Fibroblast of peridontal ligament (primary cell): ENCODE results near the gene CDHR3.
"Not testable (repeated sequence)": the region's sequence is repeated elsewhere in the genome, so short reads cannot be mapped to it uniquely, and the experiment has no call there.

Experiments
- DNase-seq: peaks from one replicate; pipeline ENCODE4 v3.0.0-alpha.2; 2010; ENCODE audit errors: extremely low read depth

CDHR3 gene, protein sequence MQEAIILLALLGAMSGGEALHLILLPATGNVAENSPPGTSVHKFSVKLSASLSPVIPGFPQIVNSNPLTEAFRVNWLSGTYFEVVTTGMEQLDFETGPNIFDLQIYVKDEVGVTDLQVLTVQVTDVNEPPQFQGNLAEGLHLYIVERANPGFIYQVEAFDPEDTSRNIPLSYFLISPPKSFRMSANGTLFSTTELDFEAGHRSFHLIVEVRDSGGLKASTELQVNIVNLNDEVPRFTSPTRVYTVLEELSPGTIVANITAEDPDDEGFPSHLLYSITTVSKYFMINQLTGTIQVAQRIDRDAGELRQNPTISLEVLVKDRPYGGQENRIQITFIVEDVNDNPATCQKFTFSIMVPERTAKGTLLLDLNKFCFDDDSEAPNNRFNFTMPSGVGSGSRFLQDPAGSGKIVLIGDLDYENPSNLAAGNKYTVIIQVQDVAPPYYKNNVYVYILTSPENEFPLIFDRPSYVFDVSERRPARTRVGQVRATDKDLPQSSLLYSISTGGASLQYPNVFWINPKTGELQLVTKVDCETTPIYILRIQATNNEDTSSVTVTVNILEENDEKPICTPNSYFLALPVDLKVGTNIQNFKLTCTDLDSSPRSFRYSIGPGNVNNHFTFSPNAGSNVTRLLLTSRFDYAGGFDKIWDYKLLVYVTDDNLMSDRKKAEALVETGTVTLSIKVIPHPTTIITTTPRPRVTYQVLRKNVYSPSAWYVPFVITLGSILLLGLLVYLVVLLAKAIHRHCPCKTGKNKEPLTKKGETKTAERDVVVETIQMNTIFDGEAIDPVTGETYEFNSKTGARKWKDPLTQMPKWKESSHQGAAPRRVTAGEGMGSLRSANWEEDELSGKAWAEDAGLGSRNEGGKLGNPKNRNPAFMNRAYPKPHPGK

DNA sequence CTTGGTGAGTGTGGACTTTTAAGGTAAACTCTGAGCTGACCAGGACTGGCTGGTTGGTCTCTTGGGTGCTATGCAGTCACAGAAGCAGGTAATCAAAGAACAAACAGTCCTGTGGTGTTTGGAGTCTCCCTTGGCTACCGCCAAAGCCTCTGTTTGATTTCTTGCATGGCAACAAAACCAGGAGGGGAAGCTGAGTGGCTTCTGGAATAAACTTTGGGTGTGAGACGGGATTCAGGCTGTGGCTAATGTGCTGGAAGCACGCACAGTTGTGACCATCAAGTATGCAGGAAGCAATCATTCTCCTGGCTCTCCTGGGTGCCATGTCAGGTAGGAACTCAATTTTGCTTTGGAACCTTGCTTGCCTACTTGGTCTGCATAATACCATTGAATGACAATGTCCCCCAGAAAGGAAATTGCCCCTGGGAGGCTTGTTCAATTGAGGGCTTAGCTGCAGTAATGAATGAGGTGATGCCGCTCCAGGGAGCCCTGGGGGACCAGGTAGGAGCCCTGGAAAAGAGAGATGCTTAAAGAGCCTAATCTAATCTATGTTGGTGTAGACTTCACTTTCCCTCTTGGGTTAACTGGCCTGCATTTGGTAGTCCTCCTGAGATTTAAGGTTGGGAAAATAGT is at the start of gene CDHR3:
Gene CDHR3 (plus strand): TSS at position 227 of the 630 bp plus-strand sequence. CDS start 55 bp downstream, at position 282.
- no peak for DNase-seq

DNA sequence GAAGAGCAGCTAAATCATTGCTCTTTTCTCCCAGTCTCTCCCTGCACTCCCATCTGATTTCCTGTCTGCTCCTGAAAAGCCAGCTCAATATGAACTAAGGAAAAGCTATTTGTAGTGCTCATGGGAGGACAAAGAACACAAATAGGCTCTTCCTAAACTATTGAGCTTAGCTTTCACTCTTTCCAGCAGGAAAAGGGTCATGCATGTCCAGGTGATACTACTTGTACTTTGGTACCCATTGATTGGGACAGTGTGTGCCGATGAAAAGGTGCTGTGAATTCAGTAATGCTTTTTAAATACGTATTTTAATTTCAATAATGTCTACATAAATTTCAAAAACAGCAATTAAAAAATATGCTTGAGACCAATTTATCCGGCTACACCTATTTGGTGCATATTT is 49.1 kb upstream of the CDHR3 start:
- DNase-seq = no peak

DNA sequence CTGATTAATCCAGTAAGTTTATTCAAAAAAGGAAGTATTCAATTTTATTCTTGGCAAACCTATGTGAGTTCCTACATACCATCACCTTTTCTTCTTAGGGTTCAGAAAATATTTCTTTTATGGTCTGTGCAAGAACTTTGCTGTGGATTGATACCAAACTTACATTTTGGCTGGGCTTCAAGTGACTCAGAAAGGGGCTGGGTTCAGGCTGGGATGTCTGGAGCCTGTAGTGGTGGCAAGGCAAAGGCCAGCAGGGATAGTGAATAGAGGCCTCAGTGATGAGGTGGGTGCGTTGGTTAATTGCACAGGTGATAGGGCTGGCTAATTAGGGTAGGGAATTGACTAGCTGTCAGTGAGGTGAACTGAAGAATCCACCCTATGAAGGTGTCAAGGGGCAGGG is 46.5 kb upstream of the CDHR3 start:
- peak; percentile 71 for DNase-seq

DNA sequence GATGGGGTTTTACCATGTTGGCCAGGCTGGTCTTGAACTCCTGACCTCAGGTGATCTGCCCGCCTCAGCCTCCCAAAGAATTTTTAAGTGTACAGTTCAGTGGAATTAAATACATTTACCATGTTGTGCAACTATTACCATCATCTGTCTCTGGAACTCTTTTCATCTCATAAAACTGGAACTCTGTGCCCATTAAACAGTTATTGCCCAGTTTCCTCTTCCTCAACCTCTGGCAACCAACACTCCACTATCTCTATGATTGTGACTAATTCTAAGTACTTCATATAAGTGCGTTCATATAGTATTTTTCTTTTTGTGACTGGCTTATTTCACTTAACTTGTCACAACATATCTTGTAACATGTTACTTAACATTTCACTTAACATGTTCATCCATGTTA is 45.4 kb upstream of the CDHR3 start:
- no peak for DNase-seq

DNA sequence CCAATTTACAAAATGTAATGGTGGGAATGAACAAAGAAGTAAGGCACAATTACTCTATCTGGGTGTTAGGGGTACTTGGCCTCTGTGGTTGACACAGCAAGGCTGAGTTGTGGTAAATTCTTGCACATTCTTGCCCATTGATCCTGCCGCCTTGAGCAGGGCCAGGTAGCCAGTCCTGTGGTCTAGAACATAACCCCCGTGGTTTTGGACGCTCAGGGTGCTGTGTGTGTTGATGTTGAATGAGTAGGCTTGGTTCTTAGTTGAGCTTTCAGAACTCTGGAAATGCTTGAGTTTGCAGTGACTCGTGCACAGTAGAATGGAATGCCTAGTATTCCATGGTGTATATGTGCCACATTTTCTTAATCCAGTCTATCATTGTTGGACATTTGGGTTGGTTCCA is 42.3 kb upstream of the CDHR3 start:
- DNase-seq = no peak

DNA sequence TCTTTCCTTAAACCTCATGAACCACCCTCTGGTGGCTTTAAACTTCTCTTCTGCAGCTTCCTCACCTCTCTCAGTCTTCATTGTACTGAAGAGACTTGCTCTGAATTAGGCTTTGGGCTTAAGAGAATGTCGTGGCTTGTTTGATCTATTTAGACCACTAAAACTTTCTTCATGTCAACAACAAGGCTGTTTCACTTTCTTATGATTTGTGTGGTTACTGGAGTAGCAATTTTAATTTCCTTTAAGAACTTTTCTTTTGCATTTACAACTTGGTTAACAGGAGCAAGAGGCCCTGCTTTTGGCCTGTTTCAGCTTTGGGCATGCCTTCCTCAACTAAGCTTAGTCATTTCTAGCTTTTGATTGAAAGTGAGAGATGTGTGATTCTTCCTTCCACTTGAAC is 38.1 kb upstream of the CDHR3 start:
- DNase-seq = no peak

DNA sequence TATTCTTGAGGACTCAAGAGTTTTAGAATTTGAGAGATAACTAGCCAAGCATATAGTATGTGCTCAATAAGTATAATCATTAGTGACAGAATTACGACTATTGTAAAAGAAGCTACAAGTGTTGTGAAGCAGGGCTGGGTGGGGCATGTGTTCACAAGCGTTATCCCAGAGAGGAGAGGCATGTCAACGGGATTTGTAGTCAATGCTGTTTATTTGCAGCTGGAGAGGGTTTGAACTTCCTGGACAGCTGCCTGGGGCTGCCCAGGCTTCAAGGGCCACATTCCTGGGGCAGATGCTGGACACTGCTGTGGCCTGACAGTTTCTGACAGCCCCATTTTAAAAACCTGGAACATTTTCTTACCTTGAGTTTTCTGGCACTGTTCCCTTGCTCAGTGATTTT is 36.9 kb upstream of the CDHR3 start:
- no peak for DNase-seq

DNA sequence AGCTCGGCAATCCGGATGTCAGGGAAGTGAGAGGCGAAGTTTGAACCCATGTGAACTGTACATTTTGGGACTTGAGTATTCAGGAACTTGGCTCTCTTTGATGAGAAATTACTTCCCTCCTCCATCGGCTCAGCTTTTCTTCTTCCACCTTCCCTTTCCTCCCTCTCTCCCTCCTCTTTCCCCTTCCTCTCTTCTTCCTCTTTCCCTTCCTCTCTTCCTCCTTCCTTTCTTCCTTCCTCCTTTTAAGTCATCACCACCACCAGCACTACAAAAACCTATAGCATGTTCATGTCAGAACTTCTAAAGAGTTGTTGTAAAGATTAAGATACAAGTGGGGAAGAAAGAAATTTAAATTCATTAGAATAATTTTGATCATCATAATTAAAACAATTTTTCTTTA is 31.9 kb upstream of the CDHR3 start:
- DNase-seq = no peak

DNA sequence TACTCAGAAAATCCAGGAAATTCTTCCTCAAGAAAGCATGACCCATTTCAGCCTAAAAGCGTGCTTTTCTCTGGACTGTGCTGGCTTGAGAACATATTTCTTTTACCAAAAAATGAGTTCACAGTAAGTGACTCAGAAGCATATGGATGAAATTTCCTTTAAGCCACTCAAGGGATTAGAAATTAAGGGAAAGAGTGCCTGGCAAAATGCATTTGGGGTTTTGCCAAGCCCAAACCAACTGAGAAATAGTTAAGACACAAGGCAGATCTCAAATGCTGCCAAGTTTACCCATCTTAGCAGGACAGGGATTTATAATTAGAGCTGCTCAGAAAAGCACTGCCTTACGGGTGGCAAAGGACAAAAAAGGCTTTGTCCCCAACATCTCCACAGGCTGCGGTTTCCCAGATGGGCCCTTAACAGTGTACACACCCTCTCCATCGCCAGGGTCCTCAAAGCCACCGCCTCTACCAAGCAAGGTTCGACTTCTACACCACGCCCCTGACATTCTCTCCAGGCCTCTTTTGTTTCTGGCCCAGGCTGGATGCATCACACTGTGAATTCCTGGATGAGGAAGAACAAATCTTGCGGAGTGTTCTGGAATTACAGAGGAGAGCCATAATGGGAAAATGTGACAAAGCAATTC is 30.1 kb upstream of the CDHR3 start:
- DNase-seq = peak; percentile 99

DNA sequence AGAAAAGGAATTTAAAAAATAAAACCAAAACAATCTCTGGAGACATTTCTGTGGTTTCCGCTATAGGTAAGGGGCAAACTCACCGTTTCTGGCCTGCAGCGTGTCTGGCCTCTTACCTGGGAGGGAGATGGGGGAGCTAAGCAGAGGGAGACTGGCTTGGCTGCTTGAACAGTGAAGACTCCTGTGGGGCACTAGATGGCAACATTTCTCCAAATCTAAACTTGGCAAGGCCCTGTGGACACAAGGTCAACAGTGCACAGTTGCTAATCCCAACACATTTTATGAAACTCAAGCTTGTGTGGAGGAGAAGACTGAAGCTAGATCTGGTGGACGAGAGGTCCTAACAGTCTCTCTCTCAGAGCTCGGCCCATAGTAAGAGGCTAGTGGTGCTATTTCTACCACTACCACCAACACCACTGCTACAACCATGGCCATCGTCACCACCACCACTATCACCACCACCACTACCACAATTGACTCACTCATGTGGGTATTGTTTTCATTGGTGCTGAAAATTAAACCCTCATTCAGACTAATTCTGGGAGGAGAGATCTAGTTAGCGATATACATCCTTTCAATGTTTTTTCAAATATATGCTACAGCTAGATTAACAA is 28.4 kb upstream of the CDHR3 start:
- peak; percentile 88 for DNase-seq

DNA sequence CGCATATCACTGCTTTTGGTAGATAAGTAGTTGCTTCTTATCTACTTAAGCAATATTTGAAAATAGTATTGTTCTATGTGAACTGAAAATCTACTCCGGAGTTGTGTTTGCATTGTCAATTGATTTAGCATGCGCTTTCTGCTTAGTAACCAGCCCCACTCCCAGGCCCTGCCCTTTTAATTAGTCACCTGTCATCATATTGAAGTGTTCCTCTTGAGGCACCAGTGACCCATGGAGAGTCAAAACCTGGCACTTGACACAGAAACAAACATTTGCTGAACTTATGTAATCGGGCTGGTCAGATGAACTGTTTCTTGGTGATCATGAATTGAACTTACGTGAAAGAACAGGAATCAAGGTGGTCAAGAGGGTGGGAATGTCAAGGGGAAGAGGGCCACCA is 27.8 kb upstream of the CDHR3 start:
- DNase-seq = no peak

DNA sequence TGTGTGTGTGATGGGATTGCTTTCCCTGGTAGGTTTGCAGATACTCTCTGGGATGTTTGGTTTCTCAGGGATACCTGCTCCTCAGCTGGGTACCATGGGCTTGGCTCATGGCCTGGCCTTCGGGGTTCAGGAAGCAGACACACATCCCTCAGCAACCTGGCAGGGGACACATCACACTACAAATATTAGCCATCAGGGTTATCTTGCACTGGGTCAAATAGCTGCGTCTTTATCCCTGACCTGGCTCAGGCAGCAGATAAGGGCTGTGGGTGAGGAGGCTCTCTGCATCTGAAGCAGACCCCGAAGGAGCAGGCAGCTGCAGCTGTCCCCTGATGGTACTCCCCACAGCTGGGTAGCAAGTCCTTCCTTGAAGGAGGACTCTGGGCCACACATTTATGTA is 25.7 kb upstream of the CDHR3 start:
- DNase-seq = no peak

DNA sequence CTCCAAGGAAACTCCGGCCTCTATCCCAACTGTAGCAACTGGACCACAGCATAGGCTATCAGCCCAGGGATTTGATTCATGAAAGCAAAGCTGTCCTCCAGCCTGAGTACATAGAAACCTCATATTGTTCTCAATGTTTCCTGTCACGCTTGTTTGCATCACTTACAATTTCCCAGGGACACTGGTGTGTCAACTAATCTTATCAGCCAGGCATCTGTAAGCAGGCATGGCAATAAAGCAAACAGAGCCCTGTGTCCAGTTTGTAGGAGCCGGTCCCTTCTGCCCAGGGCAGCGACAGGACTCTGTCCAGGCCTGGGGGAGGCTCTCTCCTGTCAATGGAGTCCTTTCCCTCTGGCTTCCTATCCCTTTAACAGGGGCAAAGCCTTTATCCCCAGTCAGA is 23.0 kb upstream of the CDHR3 start:
- no peak for DNase-seq

DNA sequence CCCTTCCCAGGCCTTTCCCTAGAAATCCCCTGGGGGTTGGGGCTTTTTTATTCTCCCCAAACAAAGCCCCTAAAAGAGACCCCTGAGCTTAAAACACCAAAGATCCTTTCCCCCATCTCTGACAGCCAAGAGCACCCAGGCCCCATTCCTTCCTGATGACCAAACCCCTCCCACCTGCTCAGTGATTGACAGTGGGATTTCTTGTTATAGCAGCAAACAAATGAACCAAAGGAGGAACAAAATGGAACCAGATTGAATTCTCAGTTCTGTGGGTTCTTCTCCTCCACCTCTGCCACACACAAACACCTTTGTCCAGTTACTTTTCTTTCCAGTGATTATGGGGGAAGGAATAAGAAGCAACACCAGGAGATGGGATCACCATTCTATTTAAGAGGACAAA is 21.5 kb upstream of the CDHR3 start:
- no peak for DNase-seq

DNA sequence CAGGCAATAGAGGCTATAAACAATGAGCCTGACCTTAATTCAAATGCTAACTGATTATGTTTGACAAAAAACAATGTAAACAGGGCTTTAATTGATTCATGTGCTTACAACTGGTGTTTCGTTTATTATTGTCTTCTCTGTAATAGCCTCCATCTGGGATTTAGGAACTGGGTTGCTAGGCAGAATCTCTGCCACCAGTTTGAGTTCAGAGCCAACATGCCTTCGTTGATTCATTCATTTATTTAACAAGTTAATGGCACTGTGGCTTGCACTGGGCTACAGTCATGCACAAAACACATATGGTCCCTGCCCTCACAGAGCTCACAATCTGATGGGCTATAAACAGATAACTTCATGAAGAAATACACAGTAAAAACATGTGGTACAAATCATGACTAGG is 19.6 kb upstream of the CDHR3 start:
- peak; percentile 31 for DNase-seq

DNA sequence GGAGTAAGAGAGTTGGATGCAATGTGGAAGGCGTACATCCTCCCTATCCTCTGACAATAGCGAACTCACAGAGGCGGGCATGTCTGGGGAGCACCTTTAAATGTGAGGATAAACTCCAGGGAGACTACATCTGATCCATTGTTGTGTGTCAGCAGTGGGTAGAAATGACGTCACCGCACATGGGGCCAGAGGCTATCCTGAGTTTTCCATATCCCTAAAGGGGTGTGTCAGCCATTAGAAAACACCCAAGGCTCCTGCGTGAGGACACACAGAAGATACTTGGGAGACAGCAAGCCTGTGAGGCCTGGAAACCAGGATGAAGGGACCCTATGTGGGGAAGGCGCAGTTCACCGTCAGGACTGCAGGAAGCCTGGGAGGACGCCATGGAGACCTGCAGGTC is 17.2 kb upstream of the CDHR3 start:
- no peak for DNase-seq

DNA sequence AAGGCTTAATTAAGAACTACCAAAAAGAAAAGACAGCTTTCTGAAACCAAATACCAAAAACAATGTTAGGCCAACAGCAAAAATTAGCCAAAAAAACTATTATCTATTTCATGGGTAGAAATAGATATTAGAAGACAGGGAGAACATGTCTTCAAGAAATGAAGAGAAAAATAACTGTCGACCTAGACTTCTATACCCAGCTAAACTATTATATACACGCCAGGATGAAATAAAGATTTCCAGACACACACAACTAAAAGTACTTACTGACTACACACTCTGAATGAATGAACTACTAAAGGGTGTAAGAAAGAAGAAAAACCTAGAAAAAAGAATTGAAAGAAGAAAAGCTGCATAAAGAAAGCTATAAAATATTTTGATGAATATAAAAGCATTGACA is 11.5 kb upstream of the CDHR3 start:
- no peak for DNase-seq

DNA sequence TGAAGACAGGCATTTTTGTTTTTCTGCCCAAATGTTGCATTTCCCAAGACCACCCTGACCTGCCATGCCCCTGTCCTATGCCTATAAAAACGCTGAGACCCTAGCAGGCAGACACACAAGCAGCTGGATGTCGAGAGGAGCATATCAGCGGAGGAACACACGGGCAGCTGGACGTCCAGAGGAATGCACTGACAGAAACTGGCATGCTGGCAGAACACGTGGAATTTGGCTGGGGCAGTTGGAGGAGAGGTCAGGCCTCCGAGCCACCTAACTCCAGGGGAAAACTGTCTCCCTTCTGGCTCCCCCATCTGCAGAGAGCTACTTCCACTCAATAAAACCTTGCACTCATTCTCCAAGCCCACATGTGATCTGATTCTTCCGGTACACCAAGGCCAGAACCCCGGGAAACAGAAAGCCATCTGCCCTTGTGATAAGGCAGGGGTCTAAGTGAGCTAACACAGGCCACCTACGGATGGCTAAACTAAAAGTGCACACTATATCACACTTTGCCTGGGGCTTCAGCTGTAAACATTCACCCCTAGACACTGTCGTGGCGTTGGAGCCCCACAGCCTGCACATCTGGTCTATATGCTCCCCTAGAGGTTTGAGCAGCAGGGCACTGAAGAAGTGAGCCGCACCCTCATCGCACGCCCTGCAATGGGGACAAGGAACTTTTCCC is 10.0 kb upstream of the CDHR3 start:
- no peak for DNase-seq

DNA sequence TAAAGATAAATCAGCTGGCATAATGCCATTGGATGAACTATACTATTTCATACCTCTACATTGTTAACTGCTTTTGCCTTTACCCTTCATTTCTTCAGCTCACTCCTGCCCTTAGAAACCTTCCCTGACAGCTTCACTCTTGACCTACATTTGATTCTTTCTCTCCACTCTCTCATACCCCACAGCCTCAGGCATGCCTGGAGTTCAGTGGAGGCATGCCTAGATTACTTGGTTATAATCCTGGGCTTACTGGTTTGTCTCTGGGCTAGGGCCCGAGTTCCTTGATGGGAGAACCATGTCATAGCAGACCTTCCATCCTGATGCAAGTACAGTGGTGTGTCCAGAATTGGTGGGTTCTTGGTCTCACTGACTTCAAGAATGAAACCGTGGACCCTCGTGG is 8.4 kb upstream of the CDHR3 start:
- no peak for DNase-seq

DNA sequence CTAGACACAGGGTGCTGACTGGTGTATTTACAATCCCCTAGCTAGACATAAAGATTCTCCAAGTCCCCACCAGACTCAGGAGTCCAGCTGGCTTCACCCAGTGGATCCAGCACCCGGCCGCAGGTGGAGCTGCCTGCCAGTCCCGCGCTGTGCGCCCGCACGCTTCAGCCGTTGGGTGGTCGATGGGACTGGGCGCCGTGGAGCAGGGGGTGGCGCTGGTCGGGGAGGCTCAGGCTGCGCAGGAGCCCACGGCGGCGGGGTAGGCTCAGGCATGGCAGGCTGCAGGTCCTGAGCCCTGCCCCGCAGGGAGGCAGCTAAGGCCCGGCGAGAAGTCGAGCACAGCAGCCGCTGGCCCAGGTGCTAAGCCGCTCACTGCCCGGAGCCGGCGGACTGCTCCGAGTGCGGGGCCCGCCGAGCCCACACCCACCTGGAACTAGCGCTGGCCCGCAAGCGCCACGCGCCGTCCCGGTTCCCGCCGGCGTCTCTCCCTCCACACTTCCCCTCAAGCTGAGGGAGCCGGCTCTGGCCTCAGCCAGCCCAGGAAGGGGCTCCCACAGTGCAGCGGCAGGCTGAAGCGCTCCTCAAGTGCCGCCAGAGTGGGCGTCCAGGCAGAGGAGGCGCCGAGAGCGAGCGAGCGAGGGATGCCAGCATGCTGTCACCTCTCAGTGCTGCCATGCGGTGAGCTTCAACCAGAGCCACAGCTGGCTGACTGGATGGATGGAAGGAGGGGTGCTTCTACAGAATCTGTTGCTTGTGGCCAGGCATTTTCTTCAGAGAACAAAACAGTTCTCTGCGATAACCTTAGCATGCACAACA is 7.2 kb upstream of the CDHR3 start:
- not testable (repeated sequence) for DNase-seq
